K562 (cell line): ENCODE data around the gene ELF2.

Experiments used
- EZH2 ChIP-seq: IDR thresholded peaks from 2 replicates; pipeline ENCODE4 v1.6.1; 2012; ENCODE audit warnings: low read depth, mild to moderate bottlenecking, inconsistent platforms, low read length, borderline replicate concordance
- MED1 ChIP-seq: sonication (generic); formaldehyde crosslinking; IDR thresholded peaks from 2 replicates; pipeline ENCODE4 v1.8.1; 2023; ENCODE audit warnings: missing genetic modification reagents, borderline replicate concordance
- NR2C2 ChIP-seq, 2 experiments: fragments of 200-800 bp in 1 of 2; sonication (Bioruptor generic) in 1 of 2; sonication (generic) in 1 of 2; formaldehyde crosslinking in 1 of 2; IDR thresholded peaks; 2 replicates each; pipeline versions ENCODE4 v1.6.1 to v1.8.0; 2016 to 2022; ENCODE audit warnings: mild to moderate bottlenecking in 1 of 2, missing compliant biosample characterization in 1 of 2, missing genetic modification characterization in 1 of 2, missing genetic modification reagents in 1 of 2
- TSC22D4 ChIP-seq: fragments of 450-650 bp; IDR thresholded peaks from 2 replicates; pipeline ENCODE4 v1.6.1; 2016; ENCODE audit warnings: missing genetic modification characterization, missing biosample characterization, control low read depth
- YY1 ChIP-seq, 3 experiments: IDR thresholded peaks; 2 replicates each; pipeline ENCODE4 v1.6.1; 2011; ENCODE audit warnings: low read length in 2 of 3, mild to moderate bottlenecking in 2 of 3, moderate library complexity in 2 of 3, borderline replicate concordance in 1 of 3, control low read depth in 1 of 3, low read depth in 1 of 3; ENCODE audit not compliant: insufficient read depth in 3 of 3, insufficient replicate concordance in 2 of 3, control insufficient read depth in 1 of 3, insufficient read length in 1 of 3; ENCODE audit errors: extremely low read depth in 1 of 3
- ZEB2 ChIP-seq: fragments of 450-650 bp; IDR thresholded peaks from 2 replicates; pipeline ENCODE4 v1.6.1; 2016
- ZNF124 ChIP-seq: sonication (generic); formaldehyde crosslinking; IDR thresholded peaks from 2 replicates; pipeline ENCODE4 v1.8.1; 2022; ENCODE audit warnings: missing genetic modification reagents
- TF ChIP-seq, protein P1 (sequence below), 3 experiments: IDR thresholded peaks in 2 of 3; conservative IDR thresholded peaks in 1 of 3; 2 replicates each; pipeline ENCODE4 v1.5.1; 2011 to 2012; ENCODE audit warnings: low read length in 3 of 3, mild to moderate bottlenecking in 3 of 3, control low read depth in 2 of 3, improper control_type of control experiment in 1 of 3, inconsistent platforms in 1 of 3, low read depth in 1 of 3, mixed read lengths in 1 of 3, moderate library complexity in 1 of 3; ENCODE audit not compliant: insufficient read depth in 2 of 3

GRCh38 chr4:139050446-139050845 lies 126.6 kb downstream of the ELF2 start:
- TF ChIP-seq ZEB2 = no peak
- TF ChIP-seq NR2C2 (CRISPR knock-in tag; IDR thresholded peaks at IDR 0.05) = no peak
- no peak for TF ChIP-seq NR2C2 (tag; IDR thresholded peaks at IDR 0.05)
- TF ChIP-seq, protein P1, sequence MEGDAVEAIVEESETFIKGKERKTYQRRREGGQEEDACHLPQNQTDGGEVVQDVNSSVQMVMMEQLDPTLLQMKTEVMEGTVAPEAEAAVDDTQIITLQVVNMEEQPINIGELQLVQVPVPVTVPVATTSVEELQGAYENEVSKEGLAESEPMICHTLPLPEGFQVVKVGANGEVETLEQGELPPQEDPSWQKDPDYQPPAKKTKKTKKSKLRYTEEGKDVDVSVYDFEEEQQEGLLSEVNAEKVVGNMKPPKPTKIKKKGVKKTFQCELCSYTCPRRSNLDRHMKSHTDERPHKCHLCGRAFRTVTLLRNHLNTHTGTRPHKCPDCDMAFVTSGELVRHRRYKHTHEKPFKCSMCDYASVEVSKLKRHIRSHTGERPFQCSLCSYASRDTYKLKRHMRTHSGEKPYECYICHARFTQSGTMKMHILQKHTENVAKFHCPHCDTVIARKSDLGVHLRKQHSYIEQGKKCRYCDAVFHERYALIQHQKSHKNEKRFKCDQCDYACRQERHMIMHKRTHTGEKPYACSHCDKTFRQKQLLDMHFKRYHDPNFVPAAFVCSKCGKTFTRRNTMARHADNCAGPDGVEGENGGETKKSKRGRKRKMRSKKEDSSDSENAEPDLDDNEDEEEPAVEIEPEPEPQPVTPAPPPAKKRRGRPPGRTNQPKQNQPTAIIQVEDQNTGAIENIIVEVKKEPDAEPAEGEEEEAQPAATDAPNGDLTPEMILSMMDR (IDR thresholded peaks at IDR 0.05 in 2 of 3, conservative IDR thresholded peaks at IDR 0.05 in 1 of 3; ENCODE audit: insufficient read depth in 2 of 3, low read depth in 1 of 3, low read length in 3 of 3) = no peak
- no peak for TF ChIP-seq TSC22D4 (tag)
- TF ChIP-seq ZNF124 (CRISPR knock-in tag) = no peak
- no peak for TF ChIP-seq YY1 (IDR thresholded peaks at IDR 0.05; ENCODE audit: borderline replicate concordance in 1 of 3, control insufficient read depth in 1 of 3, extremely low read depth in 1 of 3, insufficient read depth in 3 of 3, insufficient read length in 1 of 3, insufficient replicate concordance in 2 of 3, low read depth in 1 of 3, low read length in 2 of 3)
- TF ChIP-seq EZH2 = no peak
- TF ChIP-seq MED1 (CRISPR knock-in tag) = no peak
